H1 (cell line): ENCODE data around the gene SOX6. TPM values are rescaled to one million over a fixed set of nuclear protein-coding genes. Genes with fewer than 3 reads are reported as not detected.

Source experiments
- CTCF ChIA-PET: fragments of 300-600 bp; sonication (Branson Sonifier 250); formaldehyde crosslinking; loops from one replicate; lab custom pipeline; 2021; ENCODE audit not compliant: partially characterized antibody; lab: Charles Lee
- POLR2A ChIA-PET: fragments of 300-600 bp; sonication (Branson Sonifier 250); formaldehyde crosslinking; loops from one replicate; lab custom pipeline; 2021; ENCODE audit warnings: inconsistent platforms; ENCODE audit not compliant: partially characterized antibody; lab: Charles Lee
- DNase-seq, 2 experiments: peaks; one replicate each; pipeline versions ENCODE4 v3.0.0 to v3.0.0-alpha.2; 2010 to 2022; ENCODE audit warnings: low spot score in 2 of 2, low read depth in 1 of 2, mixed read lengths in 1 of 2
- FAIRE-seq: peaks from 2 replicates; lab custom pipeline; 2011; peaks lifted over from hg19 to GRCh38; lab: Jason Lieb, UNC
- H2AFZ ChIP-seq: 2 replicates; pipeline ENCODE4 v1.8.1; 2012; ENCODE audit warnings: low read length, inconsistent platforms
- H2AK5ac ChIP-seq: 2 replicates; pipeline ENCODE4 v1.6.1; 2013; ENCODE audit warnings: low read depth, low read length
- H2BK120ac ChIP-seq: replicated peaks from 2 replicates; pipeline ENCODE3; 2013; ENCODE audit warnings: low read depth, low read length, inconsistent platforms
- H2BK12ac ChIP-seq: 2 replicates; pipeline ENCODE4 v1.6.1; 2013; ENCODE audit warnings: low read depth, low read length
- H2BK15ac ChIP-seq: 2 replicates; pipeline ENCODE4 v1.6.1; 2013; ENCODE audit warnings: low read length
- H2BK20ac ChIP-seq: 2 replicates; pipeline ENCODE4 v1.6.1; 2013; ENCODE audit warnings: low read length
- H2BK5ac ChIP-seq: 2 replicates; pipeline ENCODE4 v1.6.1; 2013; ENCODE audit warnings: low read depth, low read length
- H3K14ac ChIP-seq: 2 replicates; pipeline ENCODE4 v1.6.1; 2013; ENCODE audit warnings: inconsistent platforms; ENCODE audit not compliant: insufficient read length
- H3K18ac ChIP-seq: 2 replicates; pipeline ENCODE4 v1.6.1; 2013; ENCODE audit warnings: low read length; ENCODE audit errors: extremely low read depth
- H3K23ac ChIP-seq: 2 replicates; pipeline ENCODE4 v1.6.1; 2013; ENCODE audit warnings: inconsistent platforms; ENCODE audit not compliant: insufficient read length
- H3K23me2 ChIP-seq: 2 replicates; pipeline ENCODE4 v1.6.1; 2013; ENCODE audit warnings: low read depth, low read length
- H3K27ac ChIP-seq: 2 replicates; pipeline ENCODE4 v1.6.1; 2011; ENCODE audit warnings: low read depth, low read length, inconsistent platforms
- H3K27me3 ChIP-seq, 4 experiments: replicated peaks in 1 of 4; 1 replicate in 1 of 4; 2 replicates in 3 of 4; pipeline versions ENCODE4 v1.6.1 to v1.8.1; 2011 to 2013; ENCODE audit warnings: low read length in 3 of 4, mild to moderate bottlenecking in 3 of 4, inconsistent platforms in 2 of 4, mixed read lengths in 2 of 4, moderate library complexity in 1 of 4; ENCODE audit not compliant: control insufficient read depth in 3 of 4, insufficient read depth in 3 of 4; ENCODE audit errors: extremely low read depth in 1 of 4
- H3K36me3 ChIP-seq, 4 experiments: 2 replicates each; pipeline versions ENCODE4 v1.6.1 to v1.8.1; 2011 to 2013; ENCODE audit warnings: mild to moderate bottlenecking in 4 of 4, low read length in 3 of 4, moderate library complexity in 2 of 4, control low read depth in 1 of 4, inconsistent platforms in 1 of 4; ENCODE audit not compliant: insufficient read depth in 4 of 4, control insufficient read depth in 2 of 4
- H3K4ac ChIP-seq: replicated peaks from 2 replicates; pipeline ENCODE3; 2013; ENCODE audit warnings: low read length, low read depth, mixed read lengths, inconsistent platforms; ENCODE audit not compliant: insufficient read length
- H3K4me1 ChIP-seq, 4 experiments: replicated peaks in 1 of 4; 1 replicate in 1 of 4; 2 replicates in 3 of 4; pipeline versions ENCODE4 v1.6.1 to v1.8.1; 2011 to 2013; ENCODE audit warnings: low read length in 3 of 4, inconsistent platforms in 2 of 4, mixed read lengths in 1 of 4; ENCODE audit not compliant: insufficient read depth in 4 of 4, control insufficient read depth in 3 of 4
- H3K4me2 ChIP-seq, 2 experiments: 2 replicates each; pipeline versions ENCODE4 v1.6.1 to v1.8.1; 2011 to 2013; ENCODE audit warnings: low read depth in 2 of 2, low read length in 2 of 2, control low read depth in 1 of 2, inconsistent platforms in 1 of 2, mild to moderate bottlenecking in 1 of 2; ENCODE audit not compliant: insufficient read depth in 1 of 2
- H3K4me3 ChIP-seq, 4 experiments: fragments of 200-600, 300-600 bp in 1 of 4; sonication (generic), shearing (Covaris generic), sonication (Bioruptor Twin) in 1 of 4; 2 replicates each; pipeline versions ENCODE4 v1.5.1 to v1.8.1; 2011 to 2016; ENCODE audit warnings: low read length in 4 of 4, low read depth in 3 of 4, control low read depth in 2 of 4, inconsistent platforms in 2 of 4, mild to moderate bottlenecking in 2 of 4, mixed read lengths in 1 of 4, moderate library complexity in 1 of 4; ENCODE audit not compliant: insufficient read depth in 2 of 4; ENCODE audit errors: extremely low read depth in 1 of 4
- H3K56ac ChIP-seq: replicated peaks from 2 replicates; pipeline ENCODE3; 2013; ENCODE audit warnings: low read depth, mild to moderate bottlenecking, mixed read lengths, low read length, inconsistent platforms; ENCODE audit not compliant: insufficient read length
- H3K79me1 ChIP-seq: 2 replicates; pipeline ENCODE4 v1.6.1; 2013; ENCODE audit warnings: low read depth, low read length, control low read depth
- H3K79me2 ChIP-seq, 2 experiments: 2 replicates each; pipeline versions ENCODE4 v1.6.1 to v1.8.1; 2012 to 2013; ENCODE audit warnings: low read length in 2 of 2, mild to moderate bottlenecking in 2 of 2, inconsistent platforms in 1 of 2; ENCODE audit not compliant: insufficient read depth in 2 of 2, control insufficient read depth in 1 of 2
- H3K9ac ChIP-seq, 4 experiments: replicated peaks in 1 of 4; 1 replicate in 1 of 4; 2 replicates in 3 of 4; pipeline versions ENCODE4 v1.6.1 to v1.8.1; 2011 to 2013; ENCODE audit warnings: low read depth in 3 of 4, low read length in 3 of 4, control low read depth in 2 of 4, mild to moderate bottlenecking in 2 of 4, moderate library complexity in 2 of 4, inconsistent platforms in 1 of 4; ENCODE audit errors: extremely low read depth in 1 of 4
- H3K9me3 ChIP-seq, 2 experiments: 2 replicates each; pipeline versions ENCODE4 v1.6.1 to v1.8.1; 2012 to 2013; ENCODE audit warnings: mild to moderate bottlenecking in 2 of 2, moderate library complexity in 2 of 2, control low read depth in 1 of 2, inconsistent platforms in 1 of 2, low read depth in 1 of 2, low read length in 1 of 2, mixed read lengths in 1 of 2; ENCODE audit not compliant: insufficient read depth in 2 of 2
- H4K20me1 ChIP-seq, 2 experiments: replicated peaks in 1 of 2; 2 replicates each; pipeline versions ENCODE3 to v1.8.1; 2011 to 2013; ENCODE audit warnings: inconsistent platforms in 2 of 2, low read length in 2 of 2, mild to moderate bottlenecking in 1 of 2; ENCODE audit not compliant: insufficient read depth in 2 of 2, control insufficient read depth in 1 of 2
- H4K5ac ChIP-seq: 2 replicates; pipeline ENCODE4 v1.6.1; 2013; ENCODE audit warnings: low read length, low read depth, mixed read lengths, inconsistent platforms; ENCODE audit not compliant: insufficient read length
- H4K8ac ChIP-seq: 2 replicates; pipeline ENCODE4 v1.8.0; 2013; ENCODE audit warnings: mild to moderate bottlenecking, moderate library complexity, low read length, inconsistent platforms; ENCODE audit not compliant: insufficient read depth; ENCODE audit errors: extremely low read depth
- H4K91ac ChIP-seq: replicated peaks from 2 replicates; pipeline ENCODE3; 2013; ENCODE audit warnings: low read length, mixed read lengths, inconsistent platforms; ENCODE audit not compliant: insufficient read length
- HDAC6 ChIP-seq: IDR thresholded peaks from one replicate; pipeline ENCODE4 v1.7.1; 2012; ENCODE audit warnings: low read depth, mild to moderate bottlenecking, inconsistent platforms, low read length, moderate library complexity
- MAFK ChIP-seq: IDR thresholded peaks from 2 replicates; pipeline ENCODE4 v1.6.1; 2012; ENCODE audit warnings: low read depth, mild to moderate bottlenecking, improper control_type of control experiment, low read length
- WGBS, 2 experiments: shearing (Covaris generic) in 1 of 2; methylation state at CpG; one replicate each; pipeline versions ENCODE4 v1.1.6 to v1.1.7; 2013 to 2015; ENCODE audit warnings: low lambda C conversion rate in 2 of 2, mixed read lengths in 2 of 2, inconsistent platforms in 1 of 2, low coverage in 1 of 2, missing lambda C conversion rate in 1 of 2; ENCODE audit not compliant: insufficient replicate concordance in 2 of 2, insufficient coverage in 1 of 2, insufficient read length in 1 of 2; ENCODE audit errors: extremely low coverage in 1 of 2, missing lambda C conversion rate in 1 of 2; 5-methylcytosine and 5-hydroxymethylcytosine counted together
- polyA plus RNA-seq, 7 experiments: library from polyadenylated mRNA; depleted of rRNA in 3 of 7; stranded (reverse) in 5 of 7; unstranded in 2 of 7; fragments of >200 nt in 5 of 7; fragments of 200-250 nt in 2 of 7; gene quantifications; 1 replicate in 5 of 7; 2 replicates in 1 of 7; 4 replicates in 1 of 7; pipeline versions ENCODE4 v1.2.1 to v1.2.3, GENCODE V29; 2011 to 2013; ENCODE audit warnings: missing spikeins in 2 of 7, mixed read lengths in 2 of 7
- total RNA-seq: library from RNA; stranded (reverse); fragmentation: NEBNext Ultra II Directional; extraction: Animal tissue kit (Norgen Biotek cat#: 25700); gene quantifications from 2 replicates; pipeline ENCODE4 v1.2.1, GENCODE V29; 2021

Gene SOX6
- total and polyA plus RNA-seq, 2 of the 8 experiments (the other 6 are each of a cell fraction or from before 2014, with no cell fraction given): 0.09 TPM; not detected in 1

DNA sequence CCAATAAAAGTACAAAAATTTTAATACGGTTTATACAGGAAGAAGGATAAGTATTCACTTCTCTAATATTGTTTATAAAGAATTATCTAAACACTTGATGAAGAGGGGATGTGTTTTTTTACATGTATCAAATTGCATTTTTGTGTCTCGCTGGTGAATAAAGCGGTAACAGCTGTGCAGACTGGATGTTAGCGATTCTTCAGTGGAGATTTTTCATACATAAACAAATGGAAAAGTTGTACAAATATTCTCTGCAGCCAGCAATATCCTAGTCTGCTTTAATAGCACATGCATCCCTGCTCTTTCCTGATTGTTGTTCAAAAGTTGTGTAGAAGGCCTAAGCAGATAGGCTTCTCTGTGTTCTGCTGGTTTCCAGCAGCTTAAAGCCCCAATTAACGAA is 369.3 kb downstream of the SOX6 start:
- Histone ChIP-seq H3K23ac (no peak overlapping the region), H2BK12ac (no peak overlapping the region), H4K5ac (no peak overlapping the region), H3K18ac (no peak overlapping the region), H3K79me1 (no peaks in the 10 kb centered on the region), H3K27me3 (peaks cover 21 to 47% (median 37%) of the 10 kb centered on the region in 4 experiments)
- TF ChIP-seq HDAC6 (no peak), MAFK (no peak)
- TF ChIP-seq, all 59 proteins: peak for 0
- Histone ChIP-seq H3K4me2 (no peak overlapping the region), H2BK120ac (no peak overlapping the region), H3K4me3 (no peak overlapping the region), H4K91ac (no peak overlapping the region), H4K20me1 (peaks cover 2 to 4% of the 10 kb centered on the region in 2 experiments), H3K9ac (no peak overlapping the region), H2AFZ (no peak overlapping the region), H3K9me3 (no peaks in the 10 kb centered on the region), H3K36me3 (no peaks in the 10 kb centered on the region), H4K8ac (no peak overlapping the region), H2BK5ac (no peak overlapping the region), H2BK15ac (no peak overlapping the region), H3K14ac (no peak overlapping the region), H3K79me2 (no peaks in the 10 kb centered on the region), H2BK20ac (no peak overlapping the region), H3K4me1 (no peaks in the 10 kb centered on the region), H3K27ac (no peak overlapping the region), H3K23me2 (peaks cover 2% of the 10 kb centered on the region; the same call in 1 of the 2 replicates), H3K4ac (no peak overlapping the region), H2AK5ac (no peak overlapping the region), H3K56ac (no peak overlapping the region)
- ChIA-PET POLR2A (no interaction called here), CTCF (interaction anchor here (0.6 to 4.5 kb wide), 9 partner anchors 15 to 627 kb away, joined by 3 to 31 read pairs (median 10); no protein-coding TSS in a partner anchor)
- WGBS, 2 experiments: 82% methylated on average over 5 of the region's 5 CpGs; no CpG with 5 or more reads in 1 of the 2 experiments
- FAIRE-seq (no peak), DNase-seq (no peak)
